Measurements from ENCODE around the gene PRMT2.
"Not testable (repeated sequence)": the region's sequence is repeated elsewhere in the genome, so short reads cannot be mapped to it uniquely, and the experiment has no call there.

Gene PRMT2

GRCh38 chr21:46675595-46676280 is 40.3 kb downstream of the PRMT2 start:
- DNase-seq: no peak

- DNase-seq: not testable (repeated sequence)
Observed at GRCh38 chr21:46676542-46676941, 41.1 kb downstream of the PRMT2 start.

- not testable (repeated sequence) for DNase-seq
Observed at GRCh38 chr21:46681593-46681992, 46.1 kb downstream of the PRMT2 start.

GRCh38 chr21:46698652-46699051 is 63.2 kb downstream of the PRMT2 start:
- DNase-seq: not testable (repeated sequence)

GRCh38 chr21:46699104-46699503 is 63.6 kb downstream of the PRMT2 start:
- DNase-seq: not testable (repeated sequence)

Measured in CD4-positive, alpha-beta T cell treated with Interleukin-17A for 1 hour (primary cell).